Measurements from ENCODE around the gene BPIFB1.

The BPIFB1 gene

GRCh38 chr20:33273117-33273851 is 9.7 kb upstream of the BPIFB1 start:
- DNase-seq = no peak

- DNase-seq = no peak
These were observed 7.8 kb upstream of the BPIFB1 start for GRCh38 chr20:33275215-33275614.

- DNase-seq = no peak
These were observed 7.1 kb upstream of the BPIFB1 start for GRCh38 chr20:33275871-33276270.

- DNase-seq = no peak
These were observed 6.5 kb upstream of the BPIFB1 start for GRCh38 chr20:33276303-33277113.

GRCh38 chr20:33277471-33278441 is 5.3 kb upstream of the BPIFB1 start:
- no peak for DNase-seq

GRCh38 chr20:33278700-33279099 is 4.3 kb upstream of the BPIFB1 start:
- no peak for DNase-seq

- no peak for DNase-seq
These were observed 3.6 kb upstream of the BPIFB1 start for GRCh38 chr20:33279261-33279910.

GRCh38 chr20:33280000-33280680 is 2.9 kb upstream of the BPIFB1 start:
- no peak for DNase-seq

- no peak for DNase-seq
These were observed 2.2 kb upstream of the BPIFB1 start for GRCh38 chr20:33280775-33281174.

GRCh38 chr20:33281550-33282146 is 1.4 kb upstream of the BPIFB1 start:
- no peak for DNase-seq

GRCh38 chr20:33282196-33282934 is 649 bp upstream of the BPIFB1 start:
- DNase-seq = no peak

- DNase-seq = no peak
These were observed 1.3 kb downstream of the BPIFB1 start for GRCh38 chr20:33284284-33284683.

GRCh38 chr20:33284937-33285336 is 1.9 kb downstream of the BPIFB1 start:
- no peak for DNase-seq

GRCh38 chr20:33285861-33286495 is 3.0 kb downstream of the BPIFB1 start:
- DNase-seq = no peak

GRCh38 chr20:33287884-33288283 is 4.9 kb downstream of the BPIFB1 start:
- DNase-seq = no peak

- DNase-seq = no peak
These were observed 7.8 kb downstream of the BPIFB1 start for GRCh38 chr20:33290852-33291251.

- DNase-seq = no peak
These were observed 8.4 kb downstream of the BPIFB1 start for GRCh38 chr20:33291416-33291815.

GRCh38 chr20:33291830-33292355 is 8.9 kb downstream of the BPIFB1 start:
- no peak for DNase-seq

GRCh38 chr20:33296206-33296605 is 13.2 kb downstream of the BPIFB1 start:
- no peak for DNase-seq

GRCh38 chr20:33298391-33298790 is 15.4 kb downstream of the BPIFB1 start:
- no peak for DNase-seq
